ENCODE data around the gene GNB1L. TPM values are rescaled to one million over a fixed set of nuclear protein-coding genes. Genes with fewer than 3 reads are reported as not detected.

The GNB1L gene
- total RNA-seq, 1 experiment from 2014 or later, result 12.2 TPM

DNA sequence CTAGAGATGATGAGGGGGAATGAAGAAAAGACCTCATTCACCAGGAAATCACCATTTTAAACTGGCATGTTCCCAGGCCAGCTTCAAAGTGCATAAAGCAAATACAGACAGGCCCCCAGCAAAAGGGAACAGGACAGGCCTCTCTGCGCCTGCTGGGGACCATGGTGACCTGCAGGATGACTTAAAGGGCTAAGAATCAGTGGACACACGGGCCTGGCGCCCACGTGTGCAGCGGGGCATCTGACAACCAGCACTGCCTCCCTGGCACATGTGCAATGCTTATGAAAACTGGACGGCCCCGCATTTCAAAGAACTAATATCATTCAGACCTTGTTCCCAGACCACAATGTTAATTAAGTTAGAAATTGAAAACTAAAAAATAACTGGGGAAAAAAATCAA is 58.5 kb downstream of the GNB1L start:
- no peaks in the 10 kb centered on the region for H3K36me3 ChIP-seq (ENCODE audit: control insufficient read depth, insufficient read depth, low read length)
- no peak for ATAC-seq
- no peak for DNase-seq (ENCODE audit: low read depth, low spot score)
- no peaks in the 10 kb centered on the region for H3K9me3 ChIP-seq (ENCODE audit: control insufficient read depth, insufficient read depth, low read depth, low read length)
- no peaks in the 10 kb centered on the region; the same call in 1 of the 2 replicates for H3K4me1 ChIP-seq (ENCODE audit: control insufficient read depth, insufficient read depth, low read length)
- BruUV-seq (replicated peaks), result no TSS peak
- no peak overlapping the region for H3K4me3 ChIP-seq (ENCODE audit: low read depth in 2 of 2, low read length in 2 of 2)
- CTCF ChIA-PET, result no interaction called here
- intact Hi-C loops (cut with micrococcal nuclease; ENCODE audit: unreplicated experiment) (no loop called here), in situ Hi-C loops (cut with HindIII; ENCODE audit: low pct_unique_long_range_greater_than_20kb, low sequenced_read_pairs) (no loop called here)
- POLR2A ChIA-PET, result no interaction called here
- TF ChIP-seq, protein P1, sequence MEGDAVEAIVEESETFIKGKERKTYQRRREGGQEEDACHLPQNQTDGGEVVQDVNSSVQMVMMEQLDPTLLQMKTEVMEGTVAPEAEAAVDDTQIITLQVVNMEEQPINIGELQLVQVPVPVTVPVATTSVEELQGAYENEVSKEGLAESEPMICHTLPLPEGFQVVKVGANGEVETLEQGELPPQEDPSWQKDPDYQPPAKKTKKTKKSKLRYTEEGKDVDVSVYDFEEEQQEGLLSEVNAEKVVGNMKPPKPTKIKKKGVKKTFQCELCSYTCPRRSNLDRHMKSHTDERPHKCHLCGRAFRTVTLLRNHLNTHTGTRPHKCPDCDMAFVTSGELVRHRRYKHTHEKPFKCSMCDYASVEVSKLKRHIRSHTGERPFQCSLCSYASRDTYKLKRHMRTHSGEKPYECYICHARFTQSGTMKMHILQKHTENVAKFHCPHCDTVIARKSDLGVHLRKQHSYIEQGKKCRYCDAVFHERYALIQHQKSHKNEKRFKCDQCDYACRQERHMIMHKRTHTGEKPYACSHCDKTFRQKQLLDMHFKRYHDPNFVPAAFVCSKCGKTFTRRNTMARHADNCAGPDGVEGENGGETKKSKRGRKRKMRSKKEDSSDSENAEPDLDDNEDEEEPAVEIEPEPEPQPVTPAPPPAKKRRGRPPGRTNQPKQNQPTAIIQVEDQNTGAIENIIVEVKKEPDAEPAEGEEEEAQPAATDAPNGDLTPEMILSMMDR (IDR thresholded peaks at IDR 0.05), result no peak
- TF ChIP-seq, protein P2, sequence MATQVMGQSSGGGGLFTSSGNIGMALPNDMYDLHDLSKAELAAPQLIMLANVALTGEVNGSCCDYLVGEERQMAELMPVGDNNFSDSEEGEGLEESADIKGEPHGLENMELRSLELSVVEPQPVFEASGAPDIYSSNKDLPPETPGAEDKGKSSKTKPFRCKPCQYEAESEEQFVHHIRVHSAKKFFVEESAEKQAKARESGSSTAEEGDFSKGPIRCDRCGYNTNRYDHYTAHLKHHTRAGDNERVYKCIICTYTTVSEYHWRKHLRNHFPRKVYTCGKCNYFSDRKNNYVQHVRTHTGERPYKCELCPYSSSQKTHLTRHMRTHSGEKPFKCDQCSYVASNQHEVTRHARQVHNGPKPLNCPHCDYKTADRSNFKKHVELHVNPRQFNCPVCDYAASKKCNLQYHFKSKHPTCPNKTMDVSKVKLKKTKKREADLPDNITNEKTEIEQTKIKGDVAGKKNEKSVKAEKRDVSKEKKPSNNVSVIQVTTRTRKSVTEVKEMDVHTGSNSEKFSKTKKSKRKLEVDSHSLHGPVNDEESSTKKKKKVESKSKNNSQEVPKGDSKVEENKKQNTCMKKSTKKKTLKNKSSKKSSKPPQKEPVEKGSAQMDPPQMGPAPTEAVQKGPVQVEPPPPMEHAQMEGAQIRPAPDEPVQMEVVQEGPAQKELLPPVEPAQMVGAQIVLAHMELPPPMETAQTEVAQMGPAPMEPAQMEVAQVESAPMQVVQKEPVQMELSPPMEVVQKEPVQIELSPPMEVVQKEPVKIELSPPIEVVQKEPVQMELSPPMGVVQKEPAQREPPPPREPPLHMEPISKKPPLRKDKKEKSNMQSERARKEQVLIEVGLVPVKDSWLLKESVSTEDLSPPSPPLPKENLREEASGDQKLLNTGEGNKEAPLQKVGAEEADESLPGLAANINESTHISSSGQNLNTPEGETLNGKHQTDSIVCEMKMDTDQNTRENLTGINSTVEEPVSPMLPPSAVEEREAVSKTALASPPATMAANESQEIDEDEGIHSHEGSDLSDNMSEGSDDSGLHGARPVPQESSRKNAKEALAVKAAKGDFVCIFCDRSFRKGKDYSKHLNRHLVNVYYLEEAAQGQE (IDR thresholded peaks at IDR 0.05; ENCODE audit: insufficient read depth in 1 of 2, low read depth in 2 of 2, low read length in 1 of 2), result no peak
- no peak for TF ChIP-seq SIN3A (IDR thresholded peaks at IDR 0.05; ENCODE audit: borderline replicate concordance, insufficient read depth, low read depth, low read length)
- TF ChIP-seq TCF7L2 (IDR thresholded peaks at IDR 0.05; ENCODE audit: low read depth, low read length), result no peak
- no peak for TF ChIP-seq POLR2AphosphoS5 (IDR thresholded peaks at IDR 0.05; ENCODE audit: low read depth, low read length)
- no peaks in the 10 kb centered on the region for H3K27me3 ChIP-seq (ENCODE audit: control insufficient read depth, insufficient read depth, low read length)
- no peak overlapping the region for H3K27ac ChIP-seq (ENCODE audit: low read length)

DNA sequence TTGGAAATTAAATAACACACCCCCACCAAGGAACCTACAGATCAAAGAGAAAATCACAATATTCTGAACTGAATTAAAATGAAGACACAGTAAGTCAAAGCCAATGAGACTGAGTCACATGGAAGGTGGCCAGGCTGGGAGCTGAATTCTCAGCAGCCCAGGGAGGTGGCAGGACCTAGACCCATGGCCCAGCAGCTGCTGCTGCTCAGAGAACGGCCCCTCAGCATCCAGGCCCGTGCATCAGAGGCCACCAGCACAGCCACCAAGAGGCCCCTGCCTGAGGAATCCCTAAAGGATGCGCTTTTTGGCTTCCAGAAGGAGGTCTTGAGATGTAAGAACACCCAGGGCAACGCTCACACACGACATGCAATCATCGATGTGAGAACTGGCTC is 59.1 kb downstream of the GNB1L start:
- no peak overlapping the region for H3K4me3 ChIP-seq (ENCODE audit: low read depth in 2 of 2, low read length in 2 of 2)
- no peaks in the 10 kb centered on the region for H3K9me3 ChIP-seq (ENCODE audit: control insufficient read depth, insufficient read depth, low read depth, low read length)
- no peaks in the 10 kb centered on the region for H3K27me3 ChIP-seq (ENCODE audit: control insufficient read depth, insufficient read depth, low read length)
- DNase-seq (ENCODE audit: low read depth, low spot score) (no peak), ATAC-seq (no peak)
- H3K27ac ChIP-seq (ENCODE audit: low read length), result no peak overlapping the region
- intact Hi-C loops (cut with micrococcal nuclease; ENCODE audit: unreplicated experiment) (no loop called here), in situ Hi-C loops (cut with HindIII; ENCODE audit: low pct_unique_long_range_greater_than_20kb, low sequenced_read_pairs) (no loop called here)
- ChIA-PET POLR2A (no interaction called here), CTCF (no interaction called here)
- H3K4me1 ChIP-seq (ENCODE audit: control insufficient read depth, insufficient read depth, low read length), result no peaks in the 10 kb centered on the region; the same call in 1 of the 2 replicates
- no TSS peak for BruUV-seq (replicated peaks)
- TF ChIP-seq, protein P1 (IDR thresholded peaks at IDR 0.05), result no peak
- no peak for TF ChIP-seq SIN3A (IDR thresholded peaks at IDR 0.05; ENCODE audit: borderline replicate concordance, insufficient read depth, low read depth, low read length)
- no peak for TF ChIP-seq TCF7L2 (IDR thresholded peaks at IDR 0.05; ENCODE audit: low read depth, low read length)
- no peak for TF ChIP-seq POLR2AphosphoS5 (IDR thresholded peaks at IDR 0.05; ENCODE audit: low read depth, low read length)
- TF ChIP-seq, protein P2 (IDR thresholded peaks at IDR 0.05; ENCODE audit: insufficient read depth in 1 of 2, low read depth in 2 of 2, low read length in 1 of 2), result no peak
- H3K36me3 ChIP-seq (ENCODE audit: control insufficient read depth, insufficient read depth, low read length), result no peaks in the 10 kb centered on the region

All from Panc1 (cell line).